Naive thymus-derived CD4-positive, alpha-beta T cell (primary cell): Measurements from ENCODE around the gene ORMDL3. TPM values are rescaled to one million over a fixed set of nuclear protein-coding genes. Genes with fewer than 3 reads are reported as not detected.

ENCODE experiments used
- ATAC-seq: fragments of 150-1000 bp; cut with Tn5 transposase; 2 replicates; pipeline ENCODE4 v1.10.0; 2021; ENCODE audit warnings: mild to moderate bottlenecking, moderate library complexity
- CTCF ChIA-PET: fragments of 350-600 bp; sonication (Branson Sonifier 250); formaldehyde crosslinking; loops from one replicate; lab custom pipeline; 2021; ENCODE audit warnings: antibody characterized with exemption; lab: Charles Lee
- POLR2A ChIA-PET: fragments of 350-600 bp; sonication (Branson Sonifier 250); formaldehyde crosslinking; loops from one replicate; lab custom pipeline; 2021; ENCODE audit warnings: antibody characterized with exemption, inconsistent platforms; lab: Charles Lee
- DNase-seq, 9 donors: peaks; one replicate each; pipeline versions ENCODE4 v3.0.0 to v3.0.0-alpha.2; 2020 to 2022; ENCODE audit warnings: mixed read lengths in 1 of 9
- H3K27ac ChIP-seq: one replicate; pipeline ENCODE4 v1.7.0; 2013; ENCODE audit warnings: mild to moderate bottlenecking, low read depth, low read length, moderate library complexity
- H3K27me3 ChIP-seq, 2 donors: one replicate each; pipeline ENCODE4 v1.7.0; 2013; ENCODE audit warnings: low read length in 2 of 2, mild to moderate bottlenecking in 2 of 2, moderate library complexity in 2 of 2; ENCODE audit not compliant: control insufficient read depth in 2 of 2, insufficient read depth in 2 of 2
- H3K36me3 ChIP-seq, 3 experiments: 1 replicate in 2 of 3; 2 replicates in 1 of 3; pipeline ENCODE4 v1.7.0; 2013; ENCODE audit warnings: low read length in 3 of 3, mild to moderate bottlenecking in 3 of 3, moderate library complexity in 1 of 3; ENCODE audit not compliant: insufficient read depth in 3 of 3, control insufficient read depth in 2 of 3
- H3K4me1 ChIP-seq, 2 donors: one replicate each; pipeline ENCODE4 v1.7.0; 2013; ENCODE audit warnings: low read length in 2 of 2, mild to moderate bottlenecking in 2 of 2, moderate library complexity in 1 of 2; ENCODE audit not compliant: control insufficient read depth in 2 of 2, insufficient read depth in 2 of 2
- H3K4me3 ChIP-seq: 2 replicates; pipeline ENCODE4 v1.7.0; 2013; ENCODE audit warnings: mild to moderate bottlenecking, low read length
- H3K9me3 ChIP-seq, 3 experiments: 1 replicate in 2 of 3; 2 replicates in 1 of 3; pipeline ENCODE4 v1.7.0; 2013; ENCODE audit warnings: low read length in 3 of 3; ENCODE audit not compliant: control insufficient read depth in 2 of 3
- H3K27ac Mint-ChIP-seq, 9 donors: one replicate each; pipeline ENCODE4 v1.8.0; 2020 to 2022; ENCODE audit warnings: mixed read lengths in 9 of 9, mild to moderate bottlenecking in 8 of 9, moderate library complexity in 5 of 9, inconsistent platforms in 2 of 9
- H3K27me3 Mint-ChIP-seq, 5 donors: one replicate each; pipeline ENCODE4 v1.8.0; 2021 to 2022; ENCODE audit warnings: mixed read lengths in 5 of 5, mild to moderate bottlenecking in 1 of 5
- H3K36me3 Mint-ChIP-seq, 5 donors: one replicate each; pipeline ENCODE4 v1.8.0; 2020 to 2022; ENCODE audit warnings: mixed read lengths in 5 of 5, mild to moderate bottlenecking in 3 of 5, inconsistent platforms in 1 of 5
- H3K4me1 Mint-ChIP-seq, 7 donors: one replicate each; pipeline ENCODE4 v1.8.0; 2020 to 2022; ENCODE audit warnings: mixed read lengths in 7 of 7, mild to moderate bottlenecking in 3 of 7, inconsistent platforms in 1 of 7
- H3K4me3 Mint-ChIP-seq, 10 donors: one replicate each; pipeline ENCODE4 v1.8.0; 2020 to 2022; ENCODE audit warnings: mild to moderate bottlenecking in 10 of 10, mixed read lengths in 10 of 10, moderate library complexity in 6 of 10, inconsistent platforms in 2 of 10
- H3K9me3 Mint-ChIP-seq, 11 donors: one replicate each; pipeline ENCODE4 v1.8.0; 2020 to 2022; ENCODE audit warnings: mixed read lengths in 11 of 11, mild to moderate bottlenecking in 4 of 11, inconsistent platforms in 1 of 11, moderate library complexity in 1 of 11
- intact Hi-C, 2 donors: fragments of 100-400 bp; cut with micrococcal nuclease; formaldehyde crosslinking; loops; one replicate each; pipeline ENCODE4 v1.15.1; 2023
- polyA plus RNA-seq, 2 donors: library from polyadenylated mRNA; unstranded; fragments of 300-500 nt; fragmentation: Illumina TruSeq; gene quantifications; one replicate each; pipeline ENCODE4 v1.2.3, GENCODE V29; 2021
- total RNA-seq, 6 experiments: library from RNA in 5 of 6; stranded (reverse) in 5 of 6; gene quantifications; 1 replicate in 5 of 6; 2 replicates in 1 of 6; pipeline ENCODE4 v1.2.3 and lab custom pipeline; 2021 to 2026

The ORMDL3 gene
- total and polyA plus RNA-seq, 7 experiments from 2014 or later: 77.6 to 205 (median 113) TPM

- no peaks in the 10 kb centered on the region for H3K9me3 ChIP-seq
- Mint-ChIP-seq H3K4me1 (peaks cover 5 to 28% (median 12%) of the 10 kb centered on the region in 7 donors), H3K4me3 (no peak overlapping the region), H3K27me3 (peaks cover 0 to 3% (median 0%) of the 10 kb centered on the region in 5 donors), H3K27ac (peak overlapping the region in 2 of 9 donors; percentile 5 to 47), H3K36me3 (peaks cover 0 to 3% (median 0%) of the 10 kb centered on the region in 5 donors), H3K9me3 (no peaks in the 10 kb centered on the region)
- H3K27me3 ChIP-seq: no peaks in the 10 kb centered on the region
- DNase-seq (no peak), ATAC-seq (no peak)
- no peak overlapping the region for H3K4me3 ChIP-seq
- intact Hi-C loops: no loop called here
- H3K4me1 ChIP-seq: peaks cover 4 to 7% of the 10 kb centered on the region in 2 donors
- POLR2A ChIA-PET: no interaction called here
- CTCF ChIA-PET: no interaction called here
- H3K36me3 ChIP-seq: no peaks in the 10 kb centered on the region
- H3K27ac ChIP-seq: no peak overlapping the region
These were observed 10.9 kb upstream of the ORMDL3 start for GRCh38 chr17:39938140-39938869.

GRCh38 chr17:39937447-39937846, 10.0 kb upstream of the ORMDL3 start:
- no peaks in the 10 kb centered on the region for H3K36me3 ChIP-seq
- H3K9me3 Mint-ChIP-seq: no peaks in the 10 kb centered on the region
- H3K4me1 Mint-ChIP-seq: peaks cover 5 to 28% (median 12%) of the 10 kb centered on the region in 7 donors
- DNase-seq (no peak), ATAC-seq (no peak)
- peaks cover 0 to 3% (median 0%) of the 10 kb centered on the region in 5 donors for H3K27me3 Mint-ChIP-seq
- no peaks in the 10 kb centered on the region for H3K9me3 ChIP-seq
- H3K4me1 ChIP-seq: peaks cover 4 to 7% of the 10 kb centered on the region in 2 donors
- H3K27me3 ChIP-seq: no peaks in the 10 kb centered on the region
- no peak overlapping the region for H3K4me3 ChIP-seq
- H3K36me3 Mint-ChIP-seq: peaks cover 0 to 3% (median 0%) of the 10 kb centered on the region in 5 donors
- ChIA-PET POLR2A (no interaction called here), CTCF (no interaction called here)
- no peak overlapping the region for H3K4me3 Mint-ChIP-seq
- no peak overlapping the region for H3K27ac ChIP-seq
- H3K27ac Mint-ChIP-seq: peak overlapping the region in 2 of 9 donors; percentile 62 to 68
- intact Hi-C loops: no loop called here

- Mint-ChIP-seq H3K27ac (no peak overlapping the region), H3K9me3 (no peaks in the 10 kb centered on the region), H3K4me3 (no peak overlapping the region), H3K27me3 (peaks cover 0 to 3% (median 0%) of the 10 kb centered on the region in 5 donors), H3K36me3 (peaks cover 0 to 3% (median 0%) of the 10 kb centered on the region in 5 donors), H3K4me1 (peaks cover 5 to 23% (median 12%) of the 10 kb centered on the region in 7 donors)
- no peaks in the 10 kb centered on the region for H3K36me3 ChIP-seq
- intact Hi-C loops: no loop called here
- ChIA-PET POLR2A (no interaction called here), CTCF (no interaction called here)
- ATAC-seq (no peak), DNase-seq (no peak)
- H3K9me3 ChIP-seq: no peaks in the 10 kb centered on the region
- no peak overlapping the region for H3K27ac ChIP-seq
- H3K4me1 ChIP-seq: peaks cover 4 to 7% of the 10 kb centered on the region in 2 donors
- no peak overlapping the region for H3K4me3 ChIP-seq
- H3K27me3 ChIP-seq: no peaks in the 10 kb centered on the region
These were observed 8.5 kb upstream of the ORMDL3 start for GRCh38 chr17:39935909-39936308.

- Histone ChIP-seq H3K36me3 (no peaks in the 10 kb centered on the region), H3K4me1 (no peaks in the 10 kb centered on the region), H3K27ac (no peak overlapping the region), H3K27me3 (no peaks in the 10 kb centered on the region), H3K9me3 (no peaks in the 10 kb centered on the region), H3K4me3 (no peak overlapping the region)
- Mint-ChIP-seq H3K4me3 (no peak overlapping the region), H3K27ac (no peak overlapping the region), H3K4me1 (peaks cover 0 to 16% (median 2%) of the 10 kb centered on the region in 7 donors), H3K9me3 (no peaks in the 10 kb centered on the region), H3K36me3 (peaks cover 0 to 3% (median 0%) of the 10 kb centered on the region in 5 donors), H3K27me3 (peaks cover 0 to 3% (median 0%) of the 10 kb centered on the region in 5 donors)
- ChIA-PET POLR2A (no interaction called here), CTCF (no interaction called here)
- intact Hi-C loops: no loop called here
- DNase-seq: no peak
- no peak for ATAC-seq
These were observed 6.9 kb upstream of the ORMDL3 start for GRCh38 chr17:39934324-39934723.

GRCh38 chr17:39933912-39934311, 6.5 kb upstream of the ORMDL3 start:
- H3K36me3 Mint-ChIP-seq: peaks cover 0 to 3% (median 0%) of the 10 kb centered on the region in 5 donors
- Histone ChIP-seq H3K36me3 (no peaks in the 10 kb centered on the region), H3K9me3 (no peaks in the 10 kb centered on the region), H3K4me1 (no peaks in the 10 kb centered on the region), H3K27me3 (no peaks in the 10 kb centered on the region), H3K27ac (no peak overlapping the region), H3K4me3 (no peak overlapping the region)
- ChIA-PET POLR2A (no interaction called here), CTCF (no interaction called here)
- H3K27ac Mint-ChIP-seq: no peak overlapping the region
- ATAC-seq (no peak), DNase-seq (no peak)
- H3K4me1 Mint-ChIP-seq: peaks cover 0 to 16% (median 1%) of the 10 kb centered on the region in 7 donors
- no peaks in the 10 kb centered on the region for H3K9me3 Mint-ChIP-seq
- intact Hi-C loops: no loop called here
- H3K27me3 Mint-ChIP-seq: peaks cover 0 to 3% (median 0%) of the 10 kb centered on the region in 5 donors
- no peak overlapping the region for H3K4me3 Mint-ChIP-seq

- ATAC-seq: no peak
- H3K4me3 Mint-ChIP-seq: peak overlapping the region in 3 of 10 donors; percentile 42 to 48 (median 45)
These were observed 2.4 kb upstream of the ORMDL3 start for GRCh38 chr17:39929646-39930407.

More at GRCh38 chr17:39929646-39930407, 2.4 kb upstream of the ORMDL3 start:
- H3K27me3 ChIP-seq: no peaks in the 10 kb centered on the region
- no peak overlapping the region for H3K27ac Mint-ChIP-seq
- intact Hi-C loops: loop anchor here in 1 of 2 donors (5.0 kb wide), 2 partner anchors 153 to 293 kb away; partner anchors contain the start of gene STARD3
- H3K9me3 ChIP-seq: no peaks in the 10 kb centered on the region
- no peak overlapping the region for H3K27ac ChIP-seq
- peaks cover 0 to 9% (median 0%) of the 10 kb centered on the region in 3 experiments for H3K36me3 ChIP-seq
- DNase-seq: no peak
- peaks cover 24 to 25% of the 10 kb centered on the region in 2 donors for H3K4me1 ChIP-seq
- H3K36me3 Mint-ChIP-seq: peaks cover 0 to 12% (median 0%) of the 10 kb centered on the region in 5 donors
- no peaks in the 10 kb centered on the region for H3K9me3 Mint-ChIP-seq
- peaks cover 14 to 41% (median 22%) of the 10 kb centered on the region in 7 donors for H3K4me1 Mint-ChIP-seq
- H3K27me3 Mint-ChIP-seq: no peaks in the 10 kb centered on the region
- ChIA-PET CTCF (no interaction called here), POLR2A (interaction anchor here (1.0 kb wide), 1 partner anchor 24 kb away, joined by 3 read pairs; no protein-coding TSS in a partner anchor)
- no peak overlapping the region for H3K4me3 ChIP-seq
